Measurements from ENCODE around the gene DISP3. TPM values are rescaled to one million over a fixed set of nuclear protein-coding genes. Genes with fewer than 3 reads are reported as not detected.
A peak's percentile ranks its signal among the peaks of the same experiment; 100 is the strongest.

DISP3 gene
- total and polyA plus RNA-seq, 9 of the 15 experiments (the other 6 are each of a cell fraction or from before 2014, with no cell fraction given), result 0.03 to 0.19 (median 0.15) TPM; not detected in 5

- peak; percentile 60; the same call in 1 of the 2 replicates for TF ChIP-seq CTBP1 (IDR thresholded peaks at IDR 0.05; ENCODE audit: borderline replicate concordance)
- no peak for TF ChIP-seq ZC3H8 (IDR thresholded peaks at IDR 0.05)
- TF ChIP-seq PKNOX1 (IDR thresholded peaks at IDR 0.05), result peak; percentile 26; the same call in 1 of the 2 replicates
- TF ChIP-seq SPI1 (IDR thresholded peaks at IDR 0.05; ENCODE audit: borderline replicate concordance, low read depth, low read length), result peak; percentile 97
- no peak for TF ChIP-seq ZNF311 (CRISPR knock-in tag; IDR thresholded peaks at IDR 0.05)
- no peak for TF ChIP-seq ZNF12 (CRISPR knock-in tag; IDR thresholded peaks at IDR 0.05)
- TF ChIP-seq SMAD4 (CRISPR knock-in tag; conservative IDR thresholded peaks at IDR 0.05), result 0 out of 2 replicates have a peak, but pooled peaks have one; percentile 40
- no peak for TF ChIP-seq RBM39 (optimal IDR thresholded peaks at IDR 0.05; ENCODE audit: low read depth, low read length)
- TF ChIP-seq ZFP30 (CRISPR knock-in tag; IDR thresholded peaks at IDR 0.05; ENCODE audit: borderline replicate concordance), result no peak
- peak; percentile 54; the same call in 1 of the 2 replicates for TF ChIP-seq KLF16 (IDR thresholded peaks at IDR 0.05)
- TF ChIP-seq NCOA1 (IDR thresholded peaks at IDR 0.05; ENCODE audit: low read depth), result no peak
- no peak for TF ChIP-seq ZNF408 (CRISPR knock-in tag; IDR thresholded peaks at IDR 0.05; ENCODE audit: low read depth)
Measured at GRCh38 chr1:11563560-11564069, 84.7 kb downstream of the DISP3 start (continued).

- no TSS peak for BruUV-seq (replicated peaks)
- H3K27me3 ChIP-seq (ENCODE audit: control insufficient read depth in 2 of 2, insufficient read depth in 2 of 2, low read length in 2 of 2), result peaks cover 19 to 41% of the 10 kb centered on the region in 2 experiments
- in situ Hi-C loops (cut with MboI), result no loop called here
- no peak overlapping the region for H2AFZ ChIP-seq (ENCODE audit: low read depth, low read length)
- H3K9me3 ChIP-seq (replicated peaks; ENCODE audit: control insufficient read depth, insufficient read depth, low read depth, low read length), result no peaks in the 10 kb centered on the region
- ChIA-PET POLR2A (interaction anchor here (0.6 to 1.6 kb wide), 3 partner anchors 8 to 715 kb away, joined by 3 to 4 read pairs (median 3); no protein-coding TSS in a partner anchor), CTCF (ENCODE audit: low intra/inter-chr PET ratio) (no interaction called here)
- DNase-seq (ENCODE audit: extremely low read depth in 1 of 4, low spot score in 3 of 4) (peak in 1 of 4 experiments; percentile 9), ATAC-seq (peak; percentile 78), FAIRE-seq (no peak)
- H3K79me2 ChIP-seq (ENCODE audit: control insufficient read depth, insufficient read depth, low read length), result no peaks in the 10 kb centered on the region
- H3K4me3 ChIP-seq, result no peak overlapping the region
- H3K9me1 ChIP-seq (ENCODE audit: control insufficient read depth, insufficient read depth, low read length), result no peaks in the 10 kb centered on the region
- H3K36me3 ChIP-seq (ENCODE audit: control insufficient read depth, insufficient read depth, low read length), result no peaks in the 10 kb centered on the region
- no peaks in the 10 kb centered on the region; the same call in none of the 2 replicates for H4K20me1 ChIP-seq (replicated peaks; ENCODE audit: control insufficient read depth, insufficient read depth, low read length)
- WGBS (ENCODE audit: insufficient coverage, low coverage, missing lambda C conversion rate), result 9% methylated on average over 5 of the region's 5 CpGs
- intact Hi-C loops (cut with micrococcal nuclease), result no loop called here
- H3K27ac ChIP-seq (ENCODE audit: extremely low read depth, low read depth, low read length), result no peak overlapping the region
- H3K4me2 ChIP-seq (ENCODE audit: insufficient read depth, low read length), result no peak overlapping the region
- H3K4me1 ChIP-seq (replicated peaks in 1 of 2; ENCODE audit: control insufficient read depth in 2 of 2, insufficient read depth in 2 of 2, low read length in 2 of 2), result peaks cover 0 to 14% of the 10 kb centered on the region in 2 experiments; a peak in 3 of 5 replicates
- H3K9ac ChIP-seq (ENCODE audit: insufficient read depth in 1 of 2, low read depth in 2 of 2, low read length in 2 of 2), result no peak overlapping the region
- no peak for TF ChIP-seq ESRRB (CRISPR knock-in tag; IDR thresholded peaks at IDR 0.05; ENCODE audit: borderline replicate concordance)
- no peak for TF ChIP-seq RBFOX2 (IDR thresholded peaks at IDR 0.05; ENCODE audit: low read depth, low read length)
- no peak for TF ChIP-seq ARID4B (CRISPR knock-in tag; IDR thresholded peaks at IDR 0.05)
Measured at GRCh38 chr1:11564237-11564636, 85.3 kb downstream of the DISP3 start.
